HepG2 (cell line): ENCODE results near the gene HOXA5. TPM values are rescaled to one million over a fixed set of nuclear protein-coding genes. Genes with fewer than 3 reads are reported as not detected.

Source experiments
- ATAC-seq: fragments of 200-7000 bp; cut with Tn5 transposase; 3 replicates; pipeline ENCODE4 v1.9.1; 2020; ENCODE audit warnings: mild to moderate bottlenecking, moderate library complexity
- BruUV-seq: library from RNA; stranded (reverse); fragments of 400-500 nt; replicated peaks from 2 replicates; lab custom pipeline; 2021; lab: Mats Ljungman, UMichigan
- CTCF ChIA-PET: fragments of 300-600 bp; formaldehyde crosslinking; extraction: SDS; loops from one replicate; lab custom pipeline; 2021; ENCODE audit warnings: low total read pairs, inconsistent platforms, low intra/inter-chr PET ratio; lab: Yijun Ruan, JAX
- POLR2A ChIA-PET: fragments of 350-600 bp; sonication (Branson Sonifier 250); formaldehyde crosslinking; loops from one replicate; lab custom pipeline; 2020; ENCODE audit warnings: antibody characterized with exemption, inconsistent platforms; lab: Yijun Ruan, JAX
- DNase-seq: peaks from one replicate; pipeline ENCODE4 v3.0.0-alpha.2; 2015; ENCODE audit warnings: low spot score
- FAIRE-seq: peaks from 3 replicates; lab custom pipeline; 2011; peaks lifted over from hg19 to GRCh38; lab: Jason Lieb, UNC
- H2AFZ ChIP-seq: one replicate; pipeline ENCODE4 v1.6.1; 2011; ENCODE audit warnings: low read length, inconsistent platforms
- H3K27ac ChIP-seq: fragments of 300-600 bp; 3 replicates; pipeline ENCODE4 v1.8.0; 2011; ENCODE audit warnings: mixed run types, mild to moderate bottlenecking, mixed read lengths, low read length, inconsistent platforms; ENCODE audit not compliant: insufficient read depth; ENCODE audit errors: extremely low read length
- H3K27me3 ChIP-seq, 2 experiments: fragments of 200-600 bp in 1 of 2; 2 replicates in 1 of 2; 3 replicates in 1 of 2; pipeline versions ENCODE4 v1.6.0 to v1.8.0; 2011; ENCODE audit warnings: low read length in 2 of 2, mild to moderate bottlenecking in 2 of 2, moderate library complexity in 2 of 2, inconsistent platforms in 1 of 2; ENCODE audit not compliant: insufficient read depth in 2 of 2, control insufficient read depth in 1 of 2
- H3K36me3 ChIP-seq, 2 experiments: fragments of 200-600 bp in 1 of 2; replicated peaks in 1 of 2; 2 replicates in 1 of 2; 3 replicates in 1 of 2; pipeline versions ENCODE4 v1.5.1 to v1.8.0; 2011; ENCODE audit warnings: low read length in 2 of 2, inconsistent platforms in 1 of 2; ENCODE audit not compliant: insufficient read depth in 2 of 2, control insufficient read depth in 1 of 2
- H3K4me1 ChIP-seq: 2 replicates; pipeline ENCODE4 v1.5.1; 2012; ENCODE audit warnings: low read length, inconsistent platforms; ENCODE audit not compliant: insufficient read depth
- H3K4me2 ChIP-seq: 2 replicates; pipeline ENCODE4 v1.6.0; 2011; ENCODE audit warnings: low read depth, low read length, inconsistent platforms
- H3K4me3 ChIP-seq, 3 experiments: fragments of 200-600 bp in 1 of 3; sonication (generic), shearing (Covaris generic) in 1 of 3; replicated peaks in 1 of 3; 2 replicates each; pipeline ENCODE4 v1.5.1; 2011 to 2016; ENCODE audit warnings: low read length in 3 of 3, inconsistent platforms in 2 of 3, low read depth in 2 of 3, mild to moderate bottlenecking in 2 of 3, control low read depth in 1 of 3, mixed read lengths in 1 of 3; ENCODE audit not compliant: insufficient read depth in 1 of 3
- H3K79me2 ChIP-seq: one replicate; pipeline ENCODE4 v1.6.1; 2011; ENCODE audit warnings: low read length, inconsistent platforms; ENCODE audit not compliant: insufficient read depth
- H3K9ac ChIP-seq: 2 replicates; pipeline ENCODE4 v1.6.0; 2011; ENCODE audit warnings: mild to moderate bottlenecking, low read depth, low read length, inconsistent platforms; ENCODE audit not compliant: insufficient read depth
- H3K9me3 ChIP-seq: 2 replicates; pipeline ENCODE4 v1.5.1; 2012; ENCODE audit warnings: mild to moderate bottlenecking, low read length
- H4K20me1 ChIP-seq: 2 replicates; pipeline ENCODE4 v1.6.0; 2011; ENCODE audit warnings: inconsistent platforms, mild to moderate bottlenecking, low read length, moderate library complexity; ENCODE audit not compliant: insufficient read depth
- ARNT ChIP-seq: fragments of 450-650 bp; IDR thresholded peaks from 2 replicates; pipeline ENCODE4 v1.6.1; 2017
- CREM ChIP-seq, 2 experiments: sonication (generic) in 1 of 2; formaldehyde crosslinking in 1 of 2; IDR thresholded peaks; 2 replicates each; pipeline versions ENCODE4 v1.4.0 to v1.6.1; 2016 to 2020; ENCODE audit warnings: antibody characterized with exemption in 1 of 2, mild to moderate bottlenecking in 1 of 2, missing genetic modification reagents in 1 of 2
- ERF ChIP-seq: IDR thresholded peaks from 2 replicates; pipeline ENCODE4 v1.6.1; 2018; ENCODE audit warnings: missing biosample characterization, missing genetic modification reagents
- GLI4 ChIP-seq: sonication (generic); formaldehyde crosslinking; IDR thresholded peaks from 2 replicates; pipeline ENCODE4 v1.5.1; 2020; ENCODE audit warnings: missing genetic modification reagents, mild to moderate bottlenecking, moderate library complexity, borderline replicate concordance
- MED13 ChIP-seq: sonication (generic); formaldehyde crosslinking; IDR thresholded peaks from 2 replicates; pipeline ENCODE4 v1.5.0; 2020; ENCODE audit warnings: missing genetic modification reagents
- NR2F1 ChIP-seq, 2 experiments: fragments of 450-650 bp in 1 of 2; formaldehyde crosslinking in 1 of 2; IDR thresholded peaks; 2 replicates each; pipeline versions ENCODE4 v1.5.0 to v1.6.1; 2016 to 2020; ENCODE audit warnings: mild to moderate bottlenecking in 1 of 2, missing compliant biosample characterization in 1 of 2, missing genetic modification reagents in 1 of 2, moderate library complexity in 1 of 2
- PHF8 ChIP-seq: sonication (generic); formaldehyde crosslinking; IDR thresholded peaks from 2 replicates; pipeline ENCODE4 v1.5.0; 2020; ENCODE audit warnings: missing genetic modification reagents
- RARG ChIP-seq: sonication (generic); formaldehyde crosslinking; IDR thresholded peaks from 2 replicates; pipeline ENCODE4 v1.4.0; 2020; ENCODE audit warnings: low read depth, mild to moderate bottlenecking, missing genetic modification reagents
- RFX5 ChIP-seq: IDR thresholded peaks from 2 replicates; pipeline ENCODE4 v1.6.1; 2011; ENCODE audit warnings: low read depth, low read length, improper control_type of control experiment
- RXRA ChIP-seq: sonication (generic); formaldehyde crosslinking; IDR thresholded peaks from 2 replicates; pipeline ENCODE4 v1.5.1; 2020; ENCODE audit warnings: missing genetic modification reagents
- ZNF256 ChIP-seq: sonication (generic); formaldehyde crosslinking; conservative IDR thresholded peaks from 2 replicates; pipeline ENCODE4 v1.4.0; 2020; ENCODE audit warnings: missing genetic modification reagents
- WGBS: methylation state at CpG from one replicate; pipeline ENCODE4 v1.1.6; 2017; ENCODE audit warnings: low lambda C conversion rate; 5-methylcytosine and 5-hydroxymethylcytosine counted together
- in situ Hi-C: cut with HindIII; loops from 2 replicates; pipeline ENCODE4 v1.10.0; 2017; ENCODE audit warnings: low pct_unique_long_range_greater_than_20kb; ENCODE audit not compliant: extremely low pct_ligation_motif_present
- intact Hi-C: fragments of 100-400 bp; cut with micrococcal nuclease; formaldehyde crosslinking; loops from one replicate; pipeline ENCODE4 v1.10.0; 2022; ENCODE audit not compliant: unreplicated experiment
- polyA plus RNA-seq, 8 experiments: library from polyadenylated mRNA; depleted of rRNA in 3 of 8; stranded (reverse) in 7 of 8; unstranded in 1 of 8; fragments of >200 nt; fragmentation: Illumina TruSeq in 4 of 8; extraction: Trizol in 4 of 8; gene quantifications; 2 replicates each; pipeline versions ENCODE4 v1.2.1 to v1.2.3, GENCODE V29; 2011 to 2016; ENCODE audit warnings: low read depth in 4 of 8, missing spikeins in 1 of 8, mixed read lengths in 1 of 8; ENCODE audit not compliant: insufficient read depth in 1 of 8
- total RNA-seq, 5 experiments: library from RNA; depleted of rRNA; stranded (reverse); fragments of >200 nt; fragmentation: Illumina TruSeq; extraction: Trizol; gene quantifications; 2 replicates each; pipeline ENCODE4 v1.2.3, GENCODE V29; 2016; ENCODE audit warnings: low read depth in 1 of 5
- TF ChIP-seq, protein P1 (sequence below): sonication (generic); formaldehyde crosslinking; IDR thresholded peaks from 2 replicates; pipeline ENCODE4 v1.4.0; 2020; ENCODE audit warnings: missing genetic modification reagents, borderline replicate concordance
- TF ChIP-seq, protein P2 (sequence below): sonication (generic); formaldehyde crosslinking; IDR thresholded peaks from 2 replicates; pipeline ENCODE4 v1.9.0; 2021; ENCODE audit warnings: missing genetic modification reagents, mild to moderate bottlenecking, borderline replicate concordance
- TF ChIP-seq, protein P3 (sequence below): sonication (generic); formaldehyde crosslinking; IDR thresholded peaks from 2 replicates; pipeline ENCODE4 v1.5.0; 2020; ENCODE audit warnings: mild to moderate bottlenecking, missing genetic modification reagents
- TF ChIP-seq, protein P4 (sequence below): IDR thresholded peaks from 2 replicates; pipeline ENCODE4 v1.6.1; 2016; ENCODE audit warnings: mild to moderate bottlenecking

Gene HOXA5
- total and polyA plus RNA-seq, 2 of the 13 experiments (the other 11 are each of a cell fraction or from before 2014, with no cell fraction given) = 3.2 to 3.6 TPM

DNA sequence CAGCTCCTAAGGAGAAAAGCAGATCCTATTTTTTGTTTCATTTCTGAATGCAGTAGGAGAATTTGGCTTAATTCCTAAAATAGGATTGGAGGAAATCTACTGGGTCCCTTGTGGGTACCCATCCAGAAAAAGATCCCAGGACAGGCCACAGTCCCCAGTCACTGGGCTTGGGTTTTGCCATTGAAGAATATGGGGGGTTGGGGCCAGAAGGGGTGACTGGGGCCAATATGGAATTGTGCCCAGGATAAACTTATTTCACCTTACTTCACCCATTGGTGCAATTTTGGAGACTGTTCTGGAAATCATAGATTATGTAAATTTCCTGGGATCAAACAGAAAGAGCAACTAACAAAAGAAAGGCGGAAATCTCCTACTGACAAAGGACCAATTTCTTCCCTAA is 5.0 kb downstream of the HOXA5 start:
- no TSS peak for BruUV-seq
- Histone ChIP-seq H3K27me3 (no peaks in the 10 kb centered on the region), H3K4me1 (peaks cover 45% of the 10 kb centered on the region), H3K4me2 (no peak overlapping the region), H3K9me3 (no peaks in the 10 kb centered on the region), H4K20me1 (no peaks in the 10 kb centered on the region), H3K79me2 (no peaks in the 10 kb centered on the region), H3K36me3 (no peaks in the 10 kb centered on the region), H2AFZ (no peak overlapping the region), H3K4me3 (no peak overlapping the region), H3K9ac (no peak overlapping the region), H3K27ac (no peak overlapping the region)
- intact Hi-C loops (no loop called here), in situ Hi-C loops (no loop called here)
- DNase-seq = no peak
- FAIRE-seq = no peak
- 100% methylated on average over 1 of the region's 1 CpG for WGBS
- POLR2A ChIA-PET = no interaction called here
- ATAC-seq = no peak
- CTCF ChIA-PET = no interaction called here
- TF ChIP-seq ERF = no peak
- TF ChIP-seq ARNT = no peak
- TF ChIP-seq, protein P1, sequence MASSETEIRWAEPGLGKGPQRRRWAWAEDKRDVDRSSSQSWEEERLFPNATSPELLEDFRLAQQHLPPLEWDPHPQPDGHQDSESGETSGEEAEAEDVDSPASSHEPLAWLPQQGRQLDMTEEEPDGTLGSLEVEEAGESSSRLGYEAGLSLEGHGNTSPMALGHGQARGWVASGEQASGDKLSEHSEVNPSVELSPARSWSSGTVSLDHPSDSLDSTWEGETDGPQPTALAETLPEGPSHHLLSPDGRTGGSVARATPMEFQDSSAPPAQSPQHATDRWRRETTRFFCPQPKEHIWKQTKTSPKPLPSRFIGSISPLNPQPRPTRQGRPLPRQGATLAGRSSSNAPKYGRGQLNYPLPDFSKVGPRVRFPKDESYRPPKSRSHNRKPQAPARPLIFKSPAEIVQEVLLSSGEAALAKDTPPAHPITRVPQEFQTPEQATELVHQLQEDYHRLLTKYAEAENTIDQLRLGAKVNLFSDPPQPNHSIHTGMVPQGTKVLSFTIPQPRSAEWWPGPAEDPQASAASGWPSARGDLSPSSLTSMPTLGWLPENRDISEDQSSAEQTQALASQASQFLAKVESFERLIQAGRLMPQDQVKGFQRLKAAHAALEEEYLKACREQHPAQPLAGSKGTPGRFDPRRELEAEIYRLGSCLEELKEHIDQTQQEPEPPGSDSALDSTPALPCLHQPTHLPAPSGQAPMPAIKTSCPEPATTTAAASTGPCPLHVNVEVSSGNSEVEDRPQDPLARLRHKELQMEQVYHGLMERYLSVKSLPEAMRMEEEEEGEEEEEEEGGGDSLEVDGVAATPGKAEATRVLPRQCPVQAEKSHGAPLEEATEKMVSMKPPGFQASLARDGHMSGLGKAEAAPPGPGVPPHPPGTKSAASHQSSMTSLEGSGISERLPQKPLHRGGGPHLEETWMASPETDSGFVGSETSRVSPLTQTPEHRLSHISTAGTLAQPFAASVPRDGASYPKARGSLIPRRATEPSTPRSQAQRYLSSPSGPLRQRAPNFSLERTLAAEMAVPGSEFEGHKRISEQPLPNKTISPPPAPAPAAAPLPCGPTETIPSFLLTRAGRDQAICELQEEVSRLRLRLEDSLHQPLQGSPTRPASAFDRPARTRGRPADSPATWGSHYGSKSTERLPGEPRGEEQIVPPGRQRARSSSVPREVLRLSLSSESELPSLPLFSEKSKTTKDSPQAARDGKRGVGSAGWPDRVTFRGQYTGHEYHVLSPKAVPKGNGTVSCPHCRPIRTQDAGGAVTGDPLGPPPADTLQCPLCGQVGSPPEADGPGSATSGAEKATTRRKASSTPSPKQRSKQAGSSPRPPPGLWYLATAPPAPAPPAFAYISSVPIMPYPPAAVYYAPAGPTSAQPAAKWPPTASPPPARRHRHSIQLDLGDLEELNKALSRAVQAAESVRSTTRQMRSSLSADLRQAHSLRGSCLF (CRISPR knock-in tag) = no peak
- no peak for TF ChIP-seq NR2F1 (CRISPR knock-in tag; IDR thresholded peaks at IDR 0.05)
- no peak for TF ChIP-seq ZNF256 (CRISPR knock-in tag)
- no peak for TF ChIP-seq RFX5
- no peak for TF ChIP-seq PHF8 (CRISPR knock-in tag)
- TF ChIP-seq, protein P2, sequence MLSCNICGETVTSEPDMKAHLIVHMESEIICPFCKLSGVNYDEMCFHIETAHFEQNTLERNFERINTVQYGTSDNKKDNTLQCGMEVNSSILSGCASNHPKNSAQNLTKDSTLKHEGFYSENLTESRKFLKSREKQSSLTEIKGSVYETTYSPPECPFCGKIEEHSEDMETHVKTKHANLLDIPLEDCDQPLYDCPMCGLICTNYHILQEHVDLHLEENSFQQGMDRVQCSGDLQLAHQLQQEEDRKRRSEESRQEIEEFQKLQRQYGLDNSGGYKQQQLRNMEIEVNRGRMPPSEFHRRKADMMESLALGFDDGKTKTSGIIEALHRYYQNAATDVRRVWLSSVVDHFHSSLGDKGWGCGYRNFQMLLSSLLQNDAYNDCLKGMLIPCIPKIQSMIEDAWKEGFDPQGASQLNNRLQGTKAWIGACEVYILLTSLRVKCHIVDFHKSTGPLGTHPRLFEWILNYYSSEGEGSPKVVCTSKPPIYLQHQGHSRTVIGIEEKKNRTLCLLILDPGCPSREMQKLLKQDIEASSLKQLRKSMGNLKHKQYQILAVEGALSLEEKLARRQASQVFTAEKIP = no peak
- TF ChIP-seq MED13 (CRISPR knock-in tag) = no peak
- no peak for TF ChIP-seq RXRA (CRISPR knock-in tag)
- TF ChIP-seq, protein P3, sequence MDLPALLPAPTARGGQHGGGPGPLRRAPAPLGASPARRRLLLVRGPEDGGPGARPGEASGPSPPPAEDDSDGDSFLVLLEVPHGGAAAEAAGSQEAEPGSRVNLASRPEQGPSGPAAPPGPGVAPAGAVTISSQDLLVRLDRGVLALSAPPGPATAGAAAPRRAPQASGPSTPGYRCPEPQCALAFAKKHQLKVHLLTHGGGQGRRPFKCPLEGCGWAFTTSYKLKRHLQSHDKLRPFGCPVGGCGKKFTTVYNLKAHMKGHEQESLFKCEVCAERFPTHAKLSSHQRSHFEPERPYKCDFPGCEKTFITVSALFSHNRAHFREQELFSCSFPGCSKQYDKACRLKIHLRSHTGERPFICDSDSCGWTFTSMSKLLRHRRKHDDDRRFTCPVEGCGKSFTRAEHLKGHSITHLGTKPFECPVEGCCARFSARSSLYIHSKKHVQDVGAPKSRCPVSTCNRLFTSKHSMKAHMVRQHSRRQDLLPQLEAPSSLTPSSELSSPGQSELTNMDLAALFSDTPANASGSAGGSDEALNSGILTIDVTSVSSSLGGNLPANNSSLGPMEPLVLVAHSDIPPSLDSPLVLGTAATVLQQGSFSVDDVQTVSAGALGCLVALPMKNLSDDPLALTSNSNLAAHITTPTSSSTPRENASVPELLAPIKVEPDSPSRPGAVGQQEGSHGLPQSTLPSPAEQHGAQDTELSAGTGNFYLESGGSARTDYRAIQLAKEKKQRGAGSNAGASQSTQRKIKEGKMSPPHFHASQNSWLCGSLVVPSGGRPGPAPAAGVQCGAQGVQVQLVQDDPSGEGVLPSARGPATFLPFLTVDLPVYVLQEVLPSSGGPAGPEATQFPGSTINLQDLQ (CRISPR knock-in tag) = no peak
- no peak for TF ChIP-seq CREM (IDR thresholded peaks at IDR 0.05)
- TF ChIP-seq CREM (CRISPR knock-in tag; IDR thresholded peaks at IDR 0.05) = no peak
- no peak for TF ChIP-seq RARG (CRISPR knock-in tag)
- TF ChIP-seq, protein P4, sequence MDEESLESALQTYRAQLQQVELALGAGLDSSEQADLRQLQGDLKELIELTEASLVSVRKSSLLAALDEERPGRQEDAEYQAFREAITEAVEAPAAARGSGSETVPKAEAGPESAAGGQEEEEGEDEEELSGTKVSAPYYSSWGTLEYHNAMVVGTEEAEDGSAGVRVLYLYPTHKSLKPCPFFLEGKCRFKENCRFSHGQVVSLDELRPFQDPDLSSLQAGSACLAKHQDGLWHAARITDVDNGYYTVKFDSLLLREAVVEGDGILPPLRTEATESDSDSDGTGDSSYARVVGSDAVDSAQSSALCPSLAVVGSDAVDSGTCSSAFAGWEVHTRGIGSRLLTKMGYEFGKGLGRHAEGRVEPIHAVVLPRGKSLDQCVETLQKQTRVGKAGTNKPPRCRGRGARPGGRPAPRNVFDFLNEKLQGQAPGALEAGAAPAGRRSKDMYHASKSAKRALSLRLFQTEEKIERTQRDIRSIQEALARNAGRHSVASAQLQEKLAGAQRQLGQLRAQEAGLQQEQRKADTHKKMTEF (CRISPR knock-in tag) = no peak
- TF ChIP-seq GLI4 (CRISPR knock-in tag) = no peak
